HT1080 (cell line): Measurements from ENCODE around the gene SH3BP2. TPM values are rescaled to one million over a fixed set of nuclear protein-coding genes. Genes with fewer than 3 reads are reported as not detected.
A peak's percentile ranks its signal among the peaks of the same experiment; 100 is the strongest.

Source experiments
- DNase-seq: peaks from one replicate; pipeline ENCODE4 v3.0.0-alpha.2; 2015; ENCODE audit warnings: low read depth
- polyA plus RNA-seq, 2 experiments: library from polyadenylated mRNA; depleted of rRNA; stranded (reverse); fragments of >200 nt; gene quantifications; 2 replicates each; pipeline ENCODE4 v1.2.3, GENCODE V29; 2015
- total RNA-seq: library from RNA; depleted of rRNA; stranded (reverse); fragments of >200 nt; shearing (Covaris generic); gene quantifications from 2 replicates; pipeline ENCODE4 v1.2.3, GENCODE V29; 2014; rRNA removed

SH3BP2 gene, protein sequence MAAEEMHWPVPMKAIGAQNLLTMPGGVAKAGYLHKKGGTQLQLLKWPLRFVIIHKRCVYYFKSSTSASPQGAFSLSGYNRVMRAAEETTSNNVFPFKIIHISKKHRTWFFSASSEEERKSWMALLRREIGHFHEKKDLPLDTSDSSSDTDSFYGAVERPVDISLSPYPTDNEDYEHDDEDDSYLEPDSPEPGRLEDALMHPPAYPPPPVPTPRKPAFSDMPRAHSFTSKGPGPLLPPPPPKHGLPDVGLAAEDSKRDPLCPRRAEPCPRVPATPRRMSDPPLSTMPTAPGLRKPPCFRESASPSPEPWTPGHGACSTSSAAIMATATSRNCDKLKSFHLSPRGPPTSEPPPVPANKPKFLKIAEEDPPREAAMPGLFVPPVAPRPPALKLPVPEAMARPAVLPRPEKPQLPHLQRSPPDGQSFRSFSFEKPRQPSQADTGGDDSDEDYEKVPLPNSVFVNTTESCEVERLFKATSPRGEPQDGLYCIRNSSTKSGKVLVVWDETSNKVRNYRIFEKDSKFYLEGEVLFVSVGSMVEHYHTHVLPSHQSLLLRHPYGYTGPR
- 25.3 and 35.1 TPM in 2 replicates for total RNA-seq
- 13.9 and 14.8 TPM in 2 replicates for polyA plus RNA-seq (2015; cell fraction: cytosol; rRNA removed)
- 64.3 and 75.6 TPM in 2 replicates for polyA plus RNA-seq (2015; cell fraction: nucleus; rRNA removed)

DNA sequence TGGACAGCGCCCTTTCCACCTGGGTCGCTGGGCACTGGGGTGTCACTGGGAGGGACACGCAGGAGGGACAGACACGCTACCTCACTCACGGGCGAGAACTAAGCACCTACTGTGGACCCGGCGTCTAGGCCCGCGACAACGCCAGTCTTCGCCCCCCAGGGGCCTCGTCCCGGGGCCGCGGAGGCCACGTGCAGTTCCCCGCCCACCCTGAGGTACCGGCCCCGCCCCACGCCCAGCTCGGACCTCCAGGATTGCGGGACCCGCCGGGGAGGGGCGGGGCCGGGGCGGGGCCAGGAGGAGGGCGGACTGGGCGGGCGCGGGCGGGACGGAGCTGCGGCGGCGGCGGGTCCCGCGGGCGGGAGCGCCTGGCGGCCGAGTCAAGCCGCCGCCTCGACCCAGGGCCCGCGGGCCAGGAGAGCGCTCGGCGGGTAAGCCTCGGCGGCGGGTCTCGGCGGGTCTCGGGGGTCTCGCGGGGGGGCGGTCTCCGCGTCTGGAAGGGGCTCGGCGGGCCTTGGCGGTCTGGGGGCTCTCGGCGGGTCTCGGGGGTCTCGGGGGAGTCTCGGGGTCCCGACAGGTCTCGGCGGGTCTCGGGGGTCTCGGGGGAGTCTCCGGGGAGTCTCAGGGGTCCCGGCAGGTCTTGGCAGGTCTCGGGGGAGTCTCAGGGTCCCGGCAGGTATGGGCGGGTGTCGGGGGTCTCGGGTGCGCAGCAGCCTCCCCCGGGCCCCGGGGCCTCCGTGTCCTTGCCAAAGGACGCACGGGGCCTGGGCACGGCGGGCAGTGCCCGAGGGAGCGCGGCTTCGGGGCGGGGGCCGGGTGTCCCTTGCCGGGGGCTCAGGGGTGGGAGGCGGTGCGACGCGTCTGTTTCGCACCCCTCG is at the start of gene SH3BP2:
SH3BP2 (plus strand) TSS at position 375 of the 875 bp plus-strand sequence. CDS start 27,533 bp downstream, outside the sequence.
- DNase-seq, result no peak

- DNase-seq, result no peak
Observed at GRCh38 chr4:2743518-2744445, 49.1 kb upstream of the SH3BP2 start.

- DNase-seq, result no peak
Observed at GRCh38 chr4:2744576-2745270, 48.2 kb upstream of the SH3BP2 start.

GRCh38 chr4:2745516-2745915 is 47.4 kb upstream of the SH3BP2 start:
- no peak for DNase-seq

GRCh38 chr4:2745981-2746806 is 46.7 kb upstream of the SH3BP2 start:
- DNase-seq, result peak; percentile 75

- no peak for DNase-seq
Observed at GRCh38 chr4:2746891-2747695, 45.8 kb upstream of the SH3BP2 start.

- DNase-seq, result no peak
Observed at GRCh38 chr4:2750719-2751605, 41.9 kb upstream of the SH3BP2 start.

DNA sequence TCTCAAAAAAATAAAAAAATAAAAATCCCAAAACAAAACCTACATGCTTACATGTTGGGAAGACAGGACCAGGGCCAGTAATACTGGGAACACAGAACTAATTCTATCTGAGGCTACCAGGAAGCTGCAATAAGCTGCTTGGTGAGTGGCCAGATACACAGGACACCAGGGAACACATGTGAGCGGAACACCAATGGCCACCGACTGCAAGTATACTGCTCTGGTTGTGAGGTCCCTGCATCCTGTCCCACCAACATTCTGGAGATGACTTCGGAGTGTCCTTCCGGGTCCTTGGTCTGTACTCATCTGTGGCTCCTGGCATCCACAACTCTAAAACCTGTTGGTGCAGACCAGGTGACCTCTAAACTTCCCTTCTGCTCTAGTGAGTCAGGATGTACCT is 39.4 kb upstream of the SH3BP2 start:
- no peak for DNase-seq

GRCh38 chr4:2754848-2755819 is 37.8 kb upstream of the SH3BP2 start:
- no peak for DNase-seq

GRCh38 chr4:2755821-2756690 is 36.8 kb upstream of the SH3BP2 start, which contains the start of gene TNIP2:
Gene TNIP2 (minus strand): TSS chr4:2756336. CDS start chr4:2756289, 47 bp downstream.
- peak; percentile 67 for DNase-seq

GRCh38 chr4:2756691-2757350 is 36.1 kb upstream of the SH3BP2 start:
- DNase-seq, result no peak

DNA sequence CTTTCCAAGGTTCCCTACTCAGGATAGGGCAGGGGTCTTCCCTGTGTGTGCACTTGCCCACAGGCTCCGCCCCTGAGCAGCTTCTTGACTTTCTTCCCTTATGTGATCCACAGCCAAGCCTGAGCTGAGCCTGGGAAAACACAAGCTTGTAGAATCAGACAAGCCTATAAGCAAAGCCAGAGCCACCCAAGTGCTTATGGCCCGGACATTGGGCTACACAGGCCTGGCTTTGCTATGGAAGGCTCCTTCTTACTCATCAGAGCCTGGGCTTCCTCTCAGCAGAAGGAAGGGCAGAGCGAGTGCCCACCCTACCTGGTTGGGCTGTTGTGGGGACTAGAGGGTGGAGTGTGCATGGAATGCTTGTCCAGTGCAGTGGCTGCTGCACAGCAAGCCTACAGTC is 35.5 kb upstream of the SH3BP2 start:
- DNase-seq, result no peak

DNA sequence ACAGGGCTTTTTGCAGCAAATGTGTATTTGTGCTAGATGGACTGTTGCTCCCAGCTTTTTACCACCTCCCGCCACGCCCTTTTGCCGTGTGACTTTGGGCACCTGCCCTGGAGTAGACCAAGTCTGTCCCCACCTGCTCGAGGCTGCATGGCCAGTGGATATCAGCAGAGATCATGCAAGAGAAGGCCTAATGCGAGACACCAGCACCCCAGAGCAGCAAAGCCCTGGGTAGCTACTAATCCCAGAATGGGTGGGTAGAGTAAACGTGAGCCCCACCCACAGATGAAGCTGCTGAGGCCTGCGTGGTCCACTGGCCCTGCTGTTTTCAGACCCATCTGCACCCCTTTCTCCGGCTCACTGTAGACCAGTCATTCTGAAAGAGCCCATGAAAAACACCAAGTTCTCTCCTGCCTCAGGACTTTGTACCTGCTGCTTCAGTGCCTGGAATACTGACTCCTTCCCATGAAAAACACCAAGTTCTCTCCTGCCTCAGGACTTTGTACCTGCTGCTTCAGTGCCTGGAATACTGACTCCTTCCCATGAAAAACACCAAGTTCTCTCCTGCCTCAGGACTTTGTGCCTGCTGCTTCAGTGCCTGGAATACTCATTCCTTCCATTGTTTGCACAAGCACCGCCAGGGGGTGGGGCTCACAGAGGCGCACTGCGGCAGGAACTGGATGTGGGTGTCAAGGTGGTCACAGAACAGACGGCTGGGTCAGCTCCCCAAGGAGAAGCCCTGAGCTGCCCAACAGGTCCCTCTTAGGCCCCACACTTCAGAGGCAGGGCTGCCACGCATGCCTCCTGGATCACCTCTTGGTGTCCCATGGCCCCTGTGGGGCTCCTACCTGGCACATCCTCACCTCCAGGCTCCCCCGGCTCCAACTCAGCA is 31.6 kb upstream of the SH3BP2 start:
- DNase-seq, result peak; percentile 30
